DOHH2 (cell line): ENCODE results near the gene HOXA6.

Experiments used
- EZH2phosphoT487 ChIP-seq: fragments of 200-600 bp; sonication (generic); IDR thresholded peaks from 2 replicates; pipeline ENCODE4 v1.6.1; 2017; ENCODE audit warnings: borderline replicate concordance, mild to moderate bottlenecking, antibody characterized with exemption, low read length, moderate library complexity, mixed read lengths
- TF ChIP-seq, protein P1 (sequence below): fragments of 200-600 bp; sonication (generic); IDR thresholded peaks from one replicate; pipeline ENCODE4 v1.5.1; 2014; ENCODE audit warnings: antibody characterized with exemption, mild to moderate bottlenecking, low read depth, low read length; ENCODE audit not compliant: poor library complexity, severe bottlenecking

GRCh38 chr7:27121684-27122076 is 25.9 kb downstream of the HOXA6 start:
- TF ChIP-seq, protein P1, sequence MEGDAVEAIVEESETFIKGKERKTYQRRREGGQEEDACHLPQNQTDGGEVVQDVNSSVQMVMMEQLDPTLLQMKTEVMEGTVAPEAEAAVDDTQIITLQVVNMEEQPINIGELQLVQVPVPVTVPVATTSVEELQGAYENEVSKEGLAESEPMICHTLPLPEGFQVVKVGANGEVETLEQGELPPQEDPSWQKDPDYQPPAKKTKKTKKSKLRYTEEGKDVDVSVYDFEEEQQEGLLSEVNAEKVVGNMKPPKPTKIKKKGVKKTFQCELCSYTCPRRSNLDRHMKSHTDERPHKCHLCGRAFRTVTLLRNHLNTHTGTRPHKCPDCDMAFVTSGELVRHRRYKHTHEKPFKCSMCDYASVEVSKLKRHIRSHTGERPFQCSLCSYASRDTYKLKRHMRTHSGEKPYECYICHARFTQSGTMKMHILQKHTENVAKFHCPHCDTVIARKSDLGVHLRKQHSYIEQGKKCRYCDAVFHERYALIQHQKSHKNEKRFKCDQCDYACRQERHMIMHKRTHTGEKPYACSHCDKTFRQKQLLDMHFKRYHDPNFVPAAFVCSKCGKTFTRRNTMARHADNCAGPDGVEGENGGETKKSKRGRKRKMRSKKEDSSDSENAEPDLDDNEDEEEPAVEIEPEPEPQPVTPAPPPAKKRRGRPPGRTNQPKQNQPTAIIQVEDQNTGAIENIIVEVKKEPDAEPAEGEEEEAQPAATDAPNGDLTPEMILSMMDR: no peak
- TF ChIP-seq EZH2phosphoT487: no peak
